HepG2 (cell line): ENCODE results near the gene THSD1.

Experiments
- CC2D1A ChIP-seq: sonication (generic); formaldehyde crosslinking; IDR thresholded peaks from 2 replicates; pipeline ENCODE4 v1.8.1; 2023; ENCODE audit warnings: mild to moderate bottlenecking, missing genetic modification reagents
- ESRRA ChIP-seq: sonication (generic); formaldehyde crosslinking; IDR thresholded peaks from 2 replicates; pipeline ENCODE4 v1.5.1; 2020; ENCODE audit warnings: mild to moderate bottlenecking, low read depth, missing genetic modification reagents
- SRF ChIP-seq: IDR thresholded peaks from 2 replicates; pipeline ENCODE4 v1.6.1; 2011; ENCODE audit warnings: mild to moderate bottlenecking, low read depth, low read length, moderate library complexity
- ZNF543 ChIP-seq: sonication (generic); formaldehyde crosslinking; IDR thresholded peaks from 2 replicates; pipeline ENCODE4 v1.4.0; 2020; ENCODE audit warnings: mild to moderate bottlenecking, missing genetic modification reagents
- TF ChIP-seq, protein P1 (sequence below): sonication (generic); formaldehyde crosslinking; IDR thresholded peaks from 2 replicates; pipeline ENCODE4 v1.5.0; 2020; ENCODE audit warnings: mild to moderate bottlenecking, missing genetic modification reagents, moderate library complexity

DNA sequence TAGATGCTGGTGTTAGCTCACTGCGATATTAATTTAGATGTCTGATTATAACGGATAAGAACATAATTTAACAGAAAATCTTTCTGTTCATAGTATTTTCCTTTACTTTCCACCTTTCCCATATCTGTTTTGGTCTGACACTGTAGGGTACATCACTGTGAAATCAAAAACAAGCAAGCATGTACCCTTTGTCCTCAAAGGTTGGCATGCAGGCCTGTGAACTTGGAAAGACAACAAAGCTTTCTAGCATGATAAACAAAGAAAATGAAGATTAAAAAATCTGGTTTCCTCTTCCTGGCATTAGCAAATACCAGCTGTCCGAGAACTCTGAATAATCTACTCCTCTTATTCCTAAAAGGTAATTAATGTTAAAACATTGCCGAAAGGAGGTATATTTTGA, 31.6 kb downstream of the THSD1 start:
- TF ChIP-seq, protein P1, sequence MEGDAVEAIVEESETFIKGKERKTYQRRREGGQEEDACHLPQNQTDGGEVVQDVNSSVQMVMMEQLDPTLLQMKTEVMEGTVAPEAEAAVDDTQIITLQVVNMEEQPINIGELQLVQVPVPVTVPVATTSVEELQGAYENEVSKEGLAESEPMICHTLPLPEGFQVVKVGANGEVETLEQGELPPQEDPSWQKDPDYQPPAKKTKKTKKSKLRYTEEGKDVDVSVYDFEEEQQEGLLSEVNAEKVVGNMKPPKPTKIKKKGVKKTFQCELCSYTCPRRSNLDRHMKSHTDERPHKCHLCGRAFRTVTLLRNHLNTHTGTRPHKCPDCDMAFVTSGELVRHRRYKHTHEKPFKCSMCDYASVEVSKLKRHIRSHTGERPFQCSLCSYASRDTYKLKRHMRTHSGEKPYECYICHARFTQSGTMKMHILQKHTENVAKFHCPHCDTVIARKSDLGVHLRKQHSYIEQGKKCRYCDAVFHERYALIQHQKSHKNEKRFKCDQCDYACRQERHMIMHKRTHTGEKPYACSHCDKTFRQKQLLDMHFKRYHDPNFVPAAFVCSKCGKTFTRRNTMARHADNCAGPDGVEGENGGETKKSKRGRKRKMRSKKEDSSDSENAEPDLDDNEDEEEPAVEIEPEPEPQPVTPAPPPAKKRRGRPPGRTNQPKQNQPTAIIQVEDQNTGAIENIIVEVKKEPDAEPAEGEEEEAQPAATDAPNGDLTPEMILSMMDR, result no peak
- TF ChIP-seq CC2D1A (no peak), ESRRA (CRISPR knock-in tag) (no peak), SRF (no peak), ZNF543 (no peak)
